ENCODE results near the gene HDHD2.
"Not testable (repeated sequence)": the region's sequence is repeated elsewhere in the genome, so short reads cannot be mapped to it uniquely, and the experiment has no call there.

Gene HDHD2

GRCh38 chr18:47168913-47169312, 18.6 kb upstream of the HDHD2 start:
- H3K9me3 ChIP-seq (ENCODE audit: low read length): no peaks in the 10 kb centered on the region
- H3K4me3 ChIP-seq (ENCODE audit: low read length): no peak overlapping the region
- no peaks in the 10 kb centered on the region for H3K27me3 ChIP-seq (ENCODE audit: insufficient read depth, low read length)
- peaks cover 11% of the 10 kb centered on the region for H3K36me3 ChIP-seq (ENCODE audit: insufficient read depth, low read length)
- peaks cover 3% of the 10 kb centered on the region for H3K4me1 ChIP-seq (ENCODE audit: insufficient read depth, low read length)
- H2AFZ ChIP-seq (ENCODE audit: low read depth, low read length): no peak overlapping the region

GRCh38 chr18:47168509-47168908, 18.2 kb upstream of the HDHD2 start:
- Histone ChIP-seq H2AFZ (ENCODE audit: low read depth, low read length) (no peak overlapping the region), H3K4me3 (ENCODE audit: low read length) (no peak overlapping the region), H3K27me3 (ENCODE audit: insufficient read depth, low read length) (no peaks in the 10 kb centered on the region), H3K36me3 (ENCODE audit: insufficient read depth, low read length) (peaks cover 8% of the 10 kb centered on the region), H3K9me3 (ENCODE audit: low read length) (no peaks in the 10 kb centered on the region), H3K4me1 (ENCODE audit: insufficient read depth, low read length) (peaks cover 3% of the 10 kb centered on the region)

- Histone ChIP-seq H3K36me3 (ENCODE audit: insufficient read depth, low read length) (no peaks in the 10 kb centered on the region), H2AFZ (ENCODE audit: low read depth, low read length) (no peak overlapping the region), H3K27me3 (ENCODE audit: insufficient read depth, low read length) (no peaks in the 10 kb centered on the region), H3K4me1 (ENCODE audit: insufficient read depth, low read length) (peaks cover 3% of the 10 kb centered on the region), H3K4me3 (ENCODE audit: low read length) (no peak overlapping the region), H3K9me3 (ENCODE audit: low read length) (no peaks in the 10 kb centered on the region)
Observed at GRCh38 chr18:47166294-47166693, 16.0 kb upstream of the HDHD2 start.

GRCh38 chr18:47163241-47163640, 12.9 kb upstream of the HDHD2 start:
- Histone ChIP-seq H3K4me3 (ENCODE audit: low read length) (no peak overlapping the region), H3K9me3 (ENCODE audit: low read length) (no peaks in the 10 kb centered on the region), H3K36me3 (ENCODE audit: insufficient read depth, low read length) (no peaks in the 10 kb centered on the region), H3K4me1 (ENCODE audit: insufficient read depth, low read length) (peaks cover 3% of the 10 kb centered on the region), H3K27me3 (ENCODE audit: insufficient read depth, low read length) (no peaks in the 10 kb centered on the region), H2AFZ (ENCODE audit: low read depth, low read length) (no peak overlapping the region)

GRCh38 chr18:47160256-47160655, 10.0 kb upstream of the HDHD2 start:
- no peaks in the 10 kb centered on the region for H3K9me3 ChIP-seq (ENCODE audit: low read length)
- H3K4me3 ChIP-seq (ENCODE audit: low read length): no peak overlapping the region
- H3K4me1 ChIP-seq (ENCODE audit: insufficient read depth, low read length): no peaks in the 10 kb centered on the region
- no peak overlapping the region for H2AFZ ChIP-seq (ENCODE audit: low read depth, low read length)
- H3K27me3 ChIP-seq (ENCODE audit: insufficient read depth, low read length): no peaks in the 10 kb centered on the region
- peaks cover 8% of the 10 kb centered on the region for H3K36me3 ChIP-seq (ENCODE audit: insufficient read depth, low read length)

- not testable (repeated sequence) for H3K27me3 ChIP-seq (ENCODE audit: insufficient read depth, low read length); H2AFZ ChIP-seq (ENCODE audit: low read depth, low read length); H3K9me3 ChIP-seq (ENCODE audit: low read length); H3K4me1 ChIP-seq (ENCODE audit: insufficient read depth, low read length); H3K4me3 ChIP-seq (ENCODE audit: low read length)
- peaks cover 24% of the 10 kb centered on the region for H3K36me3 ChIP-seq (ENCODE audit: insufficient read depth, low read length)
Observed at GRCh38 chr18:47158404-47158803, 8.1 kb upstream of the HDHD2 start.

GRCh38 chr18:47151439-47151838, 1.1 kb upstream of the HDHD2 start:
- H3K4me3 ChIP-seq (ENCODE audit: low read length): peak overlapping the region; percentile 91
- H3K36me3 ChIP-seq (ENCODE audit: insufficient read depth, low read length): peaks cover 24% of the 10 kb centered on the region
- H3K9me3 ChIP-seq (ENCODE audit: low read length): no peaks in the 10 kb centered on the region
- peaks cover 16% of the 10 kb centered on the region for H3K4me1 ChIP-seq (ENCODE audit: insufficient read depth, low read length)
- no peak overlapping the region for H2AFZ ChIP-seq (ENCODE audit: low read depth, low read length)
- H3K27me3 ChIP-seq (ENCODE audit: insufficient read depth, low read length): no peaks in the 10 kb centered on the region

GRCh38 chr18:47150824-47151366, 595 bp upstream of the HDHD2 start:
- Histone ChIP-seq H3K36me3 (ENCODE audit: insufficient read depth, low read length) (peaks cover 22% of the 10 kb centered on the region), H2AFZ (ENCODE audit: low read depth, low read length) (peak overlapping the region; percentile 56), H3K27me3 (ENCODE audit: insufficient read depth, low read length) (no peaks in the 10 kb centered on the region), H3K4me1 (ENCODE audit: insufficient read depth, low read length) (peaks cover 16% of the 10 kb centered on the region), H3K4me3 (ENCODE audit: low read length) (peak overlapping the region; percentile 91), H3K9me3 (ENCODE audit: low read length) (no peaks in the 10 kb centered on the region)

- Histone ChIP-seq H3K27me3 (ENCODE audit: insufficient read depth, low read length) (no peaks in the 10 kb centered on the region), H2AFZ (ENCODE audit: low read depth, low read length) (peak overlapping the region; percentile 56), H3K9me3 (ENCODE audit: low read length) (no peaks in the 10 kb centered on the region), H3K4me1 (ENCODE audit: insufficient read depth, low read length) (peaks cover 16% of the 10 kb centered on the region), H3K36me3 (ENCODE audit: insufficient read depth, low read length) (peaks cover 10% of the 10 kb centered on the region), H3K4me3 (ENCODE audit: low read length) (peak overlapping the region; percentile 91)
Observed at GRCh38 chr18:47149457-47150028, 757 bp downstream of the HDHD2 start.

- H3K27me3 ChIP-seq (ENCODE audit: insufficient read depth, low read length): no peaks in the 10 kb centered on the region
- H3K36me3 ChIP-seq (ENCODE audit: insufficient read depth, low read length): no peaks in the 10 kb centered on the region
- H2AFZ ChIP-seq (ENCODE audit: low read depth, low read length): no peak overlapping the region
- H3K9me3 ChIP-seq (ENCODE audit: low read length): no peaks in the 10 kb centered on the region
- peaks cover 12% of the 10 kb centered on the region for H3K4me1 ChIP-seq (ENCODE audit: insufficient read depth, low read length)
- H3K4me3 ChIP-seq (ENCODE audit: low read length): no peak overlapping the region
Observed at GRCh38 chr18:47146206-47146605, 4.1 kb downstream of the HDHD2 start.

- Histone ChIP-seq H3K36me3 (ENCODE audit: insufficient read depth, low read length) (no peaks in the 10 kb centered on the region), H3K27me3 (ENCODE audit: insufficient read depth, low read length) (no peaks in the 10 kb centered on the region), H3K4me1 (ENCODE audit: insufficient read depth, low read length) (peaks cover 5% of the 10 kb centered on the region), H3K4me3 (ENCODE audit: low read length) (no peak overlapping the region), H2AFZ (ENCODE audit: low read depth, low read length) (no peak overlapping the region), H3K9me3 (ENCODE audit: low read length) (no peaks in the 10 kb centered on the region)
Observed at GRCh38 chr18:47143899-47144485, 6.3 kb downstream of the HDHD2 start.

GRCh38 chr18:47143153-47143552, 7.1 kb downstream of the HDHD2 start:
- Histone ChIP-seq H2AFZ (ENCODE audit: low read depth, low read length) (no peak overlapping the region), H3K9me3 (ENCODE audit: low read length) (no peaks in the 10 kb centered on the region), H3K27me3 (ENCODE audit: insufficient read depth, low read length) (no peaks in the 10 kb centered on the region), H3K4me3 (ENCODE audit: low read length) (no peak overlapping the region), H3K4me1 (ENCODE audit: insufficient read depth, low read length) (no peaks in the 10 kb centered on the region), H3K36me3 (ENCODE audit: insufficient read depth, low read length) (no peaks in the 10 kb centered on the region)

- H3K9me3 ChIP-seq (ENCODE audit: low read length): no peaks in the 10 kb centered on the region
- H3K4me1 ChIP-seq (ENCODE audit: insufficient read depth, low read length): no peaks in the 10 kb centered on the region
- H3K36me3 ChIP-seq (ENCODE audit: insufficient read depth, low read length): peaks cover 1% of the 10 kb centered on the region
- no peak overlapping the region for H2AFZ ChIP-seq (ENCODE audit: low read depth, low read length)
- no peaks in the 10 kb centered on the region for H3K27me3 ChIP-seq (ENCODE audit: insufficient read depth, low read length)
- no peak overlapping the region for H3K4me3 ChIP-seq (ENCODE audit: low read length)
Observed at GRCh38 chr18:47141289-47141688, 9.0 kb downstream of the HDHD2 start.

- Histone ChIP-seq H3K9me3 (ENCODE audit: low read length) (no peaks in the 10 kb centered on the region), H3K4me1 (ENCODE audit: insufficient read depth, low read length) (peaks cover 14% of the 10 kb centered on the region), H2AFZ (ENCODE audit: low read depth, low read length) (no peak overlapping the region), H3K36me3 (ENCODE audit: insufficient read depth, low read length) (peaks cover 20% of the 10 kb centered on the region), H3K27me3 (ENCODE audit: insufficient read depth, low read length) (no peaks in the 10 kb centered on the region), H3K4me3 (ENCODE audit: low read length) (no peak overlapping the region)
Observed at GRCh38 chr18:47121146-47121545, 29.2 kb downstream of the HDHD2 start.
